Stomach (tissue), 9 donors: ENCODE measurements around the gene CD9. TPM values are rescaled to one million over a fixed set of nuclear protein-coding genes. Genes with fewer than 3 reads are reported as not detected.

Experiments
- DNase-seq, 2 donors: peaks; one replicate each; pipeline versions ENCODE4 v3.0.0 to v3.0.0-alpha.2; 2013 to 2019
- H3K27ac ChIP-seq, 5 donors: fragments of 200-600 bp in 4 of 5; sonication (generic) in 4 of 5; one replicate each; pipeline ENCODE4 v1.5.1; 2013 to 2019; ENCODE audit warnings: mild to moderate bottlenecking in 1 of 5, moderate library complexity in 1 of 5
- H3K27me3 ChIP-seq, 3 donors: fragments of 200-600 bp; sonication (generic); one replicate each; pipeline ENCODE4 v1.5.1; 2017 to 2019; ENCODE audit warnings: mixed run types in 1 of 3
- H3K36me3 ChIP-seq, 4 donors: fragments of 200-600 bp; sonication (generic); 1 replicate in 3 of 4; 2 replicates in 1 of 4; pipeline ENCODE4 v1.5.1; 2016 to 2019
- H3K4me1 ChIP-seq, 4 donors: fragments of 200-600 bp; sonication (generic); one replicate each; pipeline ENCODE4 v1.5.1; 2016 to 2019
- H3K4me3 ChIP-seq, 4 donors: fragments of 200-600 bp; sonication (generic) in 3 of 4; one replicate each; pipeline ENCODE4 v1.5.1; 2016 to 2019; ENCODE audit warnings: mild to moderate bottlenecking in 1 of 4
- H3K9me3 ChIP-seq, 4 donors: fragments of 200-600 bp; sonication (generic); one replicate each; pipeline ENCODE4 v1.5.1; 2016 to 2019
- EP300 ChIP-seq: sonication (generic); formaldehyde crosslinking; IDR thresholded peaks from one replicate; pipeline ENCODE4 v1.6.1; 2017; ENCODE audit warnings: antibody characterized with exemption
- POLR2A ChIP-seq, 4 donors: fragments of 450-650 bp; IDR thresholded peaks; one replicate each; pipeline ENCODE4 v1.6.1; 2016; ENCODE audit warnings: antibody characterized with exemption in 4 of 4, control low read depth in 2 of 4, mild to moderate bottlenecking in 1 of 4, moderate library complexity in 1 of 4
- POLR2AphosphoS5 ChIP-seq, 3 donors: sonication (generic); formaldehyde crosslinking; IDR thresholded peaks; one replicate each; pipeline ENCODE4 v1.6.1; 2016; ENCODE audit warnings: antibody characterized with exemption in 3 of 3
- WGBS, 5 donors: extraction: QIAGEN DNeasy Blood & Tissue Kit in 3 of 5; methylation state at CpG; one replicate each; pipeline versions ENCODE4 v1.1.5 to v1.1.7; 2013 to 2018; 5-methylcytosine and 5-hydroxymethylcytosine counted together
- intact Hi-C: fragments of 100-400 bp; cut with DNase I; formaldehyde crosslinking; loops from one replicate; pipeline ENCODE4 v1.15.1; 2023; ENCODE audit warnings: low total_unique reads
- polyA plus RNA-seq, 3 donors: library from polyadenylated mRNA; stranded (reverse); fragments of 200-250 nt; gene quantifications; one replicate each; pipeline ENCODE4 v1.2.3, GENCODE V29; 2013
- total RNA-seq, 5 donors: library from RNA; depleted of rRNA; stranded (reverse); fragments of >200 nt; gene quantifications; one replicate each; pipeline versions ENCODE4 v1.1.0 to v1.2.3, GENCODE V29; 2014 to 2016
- TF ChIP-seq, protein P1 (sequence below), 7 experiments: fragments of 450-650 bp in 4 of 7; fragments of 200-600 bp in 3 of 7; sonication (generic) in 3 of 7; IDR thresholded peaks; one replicate each; pipeline ENCODE4 v1.5.1; 2016 to 2019; ENCODE audit warnings: antibody characterized with exemption in 7 of 7, control low read depth in 2 of 7, mild to moderate bottlenecking in 1 of 7
- donor health status: healthy with polysubstance abuse.
- donor health status: Bipolar disorder and iron deficiency.
- donor health status: healthy.

CD9 gene
- total and polyA plus RNA-seq, 8 donors, result 51.0 to 421 (median 139) TPM

GRCh38 chr12:6277982-6278438, 77.8 kb downstream of the CD9 start:
- peak; percentile 68 to 80 for DNase-seq
- TF ChIP-seq POLR2A (IDR thresholded peaks at IDR 0.05) (no peak), EP300 (no peak), POLR2AphosphoS5 (IDR thresholded peaks at IDR 0.05) (no peak)
- TF ChIP-seq, protein P1, sequence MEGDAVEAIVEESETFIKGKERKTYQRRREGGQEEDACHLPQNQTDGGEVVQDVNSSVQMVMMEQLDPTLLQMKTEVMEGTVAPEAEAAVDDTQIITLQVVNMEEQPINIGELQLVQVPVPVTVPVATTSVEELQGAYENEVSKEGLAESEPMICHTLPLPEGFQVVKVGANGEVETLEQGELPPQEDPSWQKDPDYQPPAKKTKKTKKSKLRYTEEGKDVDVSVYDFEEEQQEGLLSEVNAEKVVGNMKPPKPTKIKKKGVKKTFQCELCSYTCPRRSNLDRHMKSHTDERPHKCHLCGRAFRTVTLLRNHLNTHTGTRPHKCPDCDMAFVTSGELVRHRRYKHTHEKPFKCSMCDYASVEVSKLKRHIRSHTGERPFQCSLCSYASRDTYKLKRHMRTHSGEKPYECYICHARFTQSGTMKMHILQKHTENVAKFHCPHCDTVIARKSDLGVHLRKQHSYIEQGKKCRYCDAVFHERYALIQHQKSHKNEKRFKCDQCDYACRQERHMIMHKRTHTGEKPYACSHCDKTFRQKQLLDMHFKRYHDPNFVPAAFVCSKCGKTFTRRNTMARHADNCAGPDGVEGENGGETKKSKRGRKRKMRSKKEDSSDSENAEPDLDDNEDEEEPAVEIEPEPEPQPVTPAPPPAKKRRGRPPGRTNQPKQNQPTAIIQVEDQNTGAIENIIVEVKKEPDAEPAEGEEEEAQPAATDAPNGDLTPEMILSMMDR (IDR thresholded peaks at IDR 0.05), result no peak
- H3K27ac ChIP-seq, result peak overlapping the region; percentile 86 to 96 (median 92)
- WGBS, 5 donors, result 18 to 39% (median 23%) methylated on average over 10 to 15 of the region's 15 CpGs
- intact Hi-C loops, result no loop called here
- no peaks in the 10 kb centered on the region for H3K27me3 ChIP-seq
- H3K4me3 ChIP-seq, result peak overlapping the region; percentile 39 to 63 (median 52)
- H3K36me3 ChIP-seq, result no peaks in the 10 kb centered on the region
- H3K9me3 ChIP-seq, result no peaks in the 10 kb centered on the region
- peaks cover 34 to 57% (median 42%) of the 10 kb centered on the region in 4 donors for H3K4me1 ChIP-seq

GRCh38 chr12:6278439-6279255, 78.4 kb downstream of the CD9 start:
- H3K36me3 ChIP-seq, result no peaks in the 10 kb centered on the region
- no peaks in the 10 kb centered on the region for H3K9me3 ChIP-seq
- H3K27ac ChIP-seq, result peak overlapping the region; percentile 86 to 96 (median 92)
- 8 to 23% (median 9%) methylated on average over 26 to 88 of the region's 88 CpGs for WGBS, 5 donors
- peak; percentile 89 to 96 for DNase-seq
- peak; percentile 61 to 80 (median 64) for TF ChIP-seq POLR2AphosphoS5 (IDR thresholded peaks at IDR 0.05)
- TF ChIP-seq, protein P1 (IDR thresholded peaks at IDR 0.05), result peak in 5 of 7 experiments; percentile 19 to 100 (median 88)
- no peak for TF ChIP-seq EP300
- no peak for TF ChIP-seq POLR2A (IDR thresholded peaks at IDR 0.05)
- H3K4me1 ChIP-seq, result peaks cover 32 to 50% (median 38%) of the 10 kb centered on the region in 4 donors
- H3K27me3 ChIP-seq, result no peaks in the 10 kb centered on the region
- H3K4me3 ChIP-seq, result peak overlapping the region; percentile 39 to 63 (median 52)
- intact Hi-C loops, result no loop called here

DNA sequence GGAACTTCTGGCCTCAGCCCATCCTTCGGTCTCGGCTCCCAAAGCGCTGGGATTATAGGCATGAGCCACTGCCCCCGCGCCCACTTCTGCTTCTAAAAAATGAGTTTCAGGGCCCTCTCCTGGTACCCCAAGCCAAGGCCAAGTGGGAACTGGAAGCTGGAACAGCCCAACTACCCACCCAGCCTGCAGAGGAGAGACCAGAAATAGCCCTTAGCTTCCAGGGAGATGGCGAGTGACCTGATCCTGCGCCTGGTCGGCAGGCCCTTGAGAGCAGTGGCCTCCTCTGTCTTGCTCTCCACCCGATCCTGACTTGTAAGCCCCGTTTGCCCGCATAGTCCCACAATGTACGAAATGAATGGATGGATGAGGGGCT, 79.0 kb downstream of the CD9 start:
- H3K4me1 ChIP-seq, result peaks cover 32 to 44% (median 37%) of the 10 kb centered on the region in 4 donors
- H3K27me3 ChIP-seq, result no peaks in the 10 kb centered on the region
- no peaks in the 10 kb centered on the region for H3K9me3 ChIP-seq
- WGBS, 5 donors, result 84 to 90% (median 86%) methylated on average over 12 of the region's 12 CpGs
- TF ChIP-seq, protein P1 (IDR thresholded peaks at IDR 0.05), result no peak
- TF ChIP-seq EP300 (no peak), POLR2AphosphoS5 (IDR thresholded peaks at IDR 0.05) (no peak), POLR2A (IDR thresholded peaks at IDR 0.05) (no peak)
- no peaks in the 10 kb centered on the region for H3K36me3 ChIP-seq
- intact Hi-C loops, result no loop called here
- H3K27ac ChIP-seq, result peak overlapping the region; percentile 59 to 96 (median 92)
- peak overlapping the region in 1 of 4 donors; percentile 50 for H3K4me3 ChIP-seq
- no peak for DNase-seq

DNA sequence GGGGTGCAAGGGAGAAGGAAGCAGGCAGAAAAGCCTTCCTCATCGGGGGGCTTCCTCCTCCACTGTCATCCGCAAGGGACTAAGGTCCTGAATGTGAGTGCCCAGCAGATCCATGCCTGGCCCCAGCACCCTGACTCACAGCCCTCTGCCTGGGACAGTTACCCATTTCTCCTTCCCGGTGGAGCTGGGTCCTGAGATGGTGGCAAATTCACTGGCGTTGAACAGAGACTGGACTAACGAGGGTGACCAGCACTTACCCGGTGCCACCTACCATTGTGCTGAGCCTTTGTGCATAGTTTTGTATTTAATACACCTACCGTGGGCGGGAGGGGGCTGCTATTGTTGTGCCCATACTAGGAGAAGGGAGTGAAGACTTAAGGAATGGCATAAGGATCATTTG, 79.4 kb downstream of the CD9 start:
- H3K36me3 ChIP-seq, result no peaks in the 10 kb centered on the region
- intact Hi-C loops, result loop anchor here (5.0 to 10.0 kb wide), 3 partner anchors 82 to 285 kb away; no protein-coding TSS in a partner anchor
- no peak for DNase-seq
- no peaks in the 10 kb centered on the region for H3K27me3 ChIP-seq
- TF ChIP-seq POLR2AphosphoS5 (IDR thresholded peaks at IDR 0.05) (no peak), EP300 (no peak), POLR2A (IDR thresholded peaks at IDR 0.05) (no peak)
- TF ChIP-seq, protein P1 (IDR thresholded peaks at IDR 0.05), result no peak
- 65 to 76% (median 71%) methylated on average over 8 of the region's 8 CpGs for WGBS, 5 donors
- no peak overlapping the region for H3K4me3 ChIP-seq
- H3K9me3 ChIP-seq, result no peaks in the 10 kb centered on the region
- H3K4me1 ChIP-seq, result peaks cover 32 to 42% (median 37%) of the 10 kb centered on the region in 4 donors
- peak overlapping the region; percentile 59 to 96 (median 92) for H3K27ac ChIP-seq
